ENCODE results near the gene ZIM2. TPM values are rescaled to one million over a fixed set of nuclear protein-coding genes. Genes with fewer than 3 reads are reported as not detected.

ZIM2 gene
- total RNA-seq, 6 experiments from 2014 or later, result not detected

DNA sequence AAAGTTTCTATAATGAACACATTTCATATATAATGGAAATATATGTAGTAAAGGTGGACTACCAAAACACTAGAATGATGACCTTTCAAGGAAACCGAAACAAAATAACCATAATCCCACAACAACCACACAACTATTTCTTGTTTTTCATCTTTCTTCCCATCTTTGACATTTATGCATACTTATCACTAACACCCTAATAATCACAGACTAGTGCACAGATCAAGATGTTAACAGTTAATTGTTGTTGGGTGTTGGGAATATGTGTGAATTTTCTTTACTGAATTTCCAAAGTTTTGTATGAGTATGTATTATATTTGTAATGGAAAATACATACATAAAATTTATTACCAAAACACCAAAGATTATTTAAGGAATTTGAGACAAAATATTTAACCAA is 30.3 kb downstream of the ZIM2 start:
- Mint-ChIP-seq H3K27me3 (ENCODE audit: insufficient read depth) (no peaks in the 10 kb centered on the region; the same call in 1 of the 2 replicates), H3K36me3 (ENCODE audit: low read depth) (no peaks in the 10 kb centered on the region; the same call in 1 of the 2 replicates), H3K27ac (no peak overlapping the region), H3K4me3 (no peak overlapping the region), H3K9me3 (peaks cover 64% of the 10 kb centered on the region), H3K4me1 (ENCODE audit: low read depth) (no peaks in the 10 kb centered on the region)
- no peak for TF ChIP-seq CTCF (IDR thresholded peaks at IDR 0.05)
- DNase-seq, result no peak

GRCh38 chr19:56808717-56809392 is 31.7 kb downstream of the ZIM2 start:
- no peak overlapping the region for H3K4me3 Mint-ChIP-seq
- H3K9me3 Mint-ChIP-seq, result peaks cover 62% of the 10 kb centered on the region

DNA sequence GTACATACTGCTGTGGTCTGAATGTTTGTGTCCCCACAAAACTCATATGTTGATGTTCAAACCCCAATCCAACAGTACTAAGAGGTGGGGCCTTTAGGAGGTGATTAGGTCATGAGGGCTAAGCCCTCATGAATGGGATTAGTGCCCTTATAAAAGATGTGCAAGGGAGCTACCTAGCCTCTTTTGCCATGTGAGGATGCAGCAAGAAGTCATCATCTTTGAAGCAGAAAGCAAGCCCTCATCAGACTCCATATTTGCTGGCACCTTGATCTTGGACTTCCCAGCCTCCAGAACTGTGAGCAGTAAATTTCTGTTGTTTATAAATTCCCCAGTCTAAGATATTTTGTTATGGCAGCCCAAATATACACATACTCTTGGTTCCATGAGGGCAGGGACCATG is 33.9 kb downstream of the ZIM2 start:
- no peaks in the 10 kb centered on the region for H3K4me1 Mint-ChIP-seq (ENCODE audit: low read depth)
- no peaks in the 10 kb centered on the region; the same call in 1 of the 2 replicates for H3K27me3 Mint-ChIP-seq (ENCODE audit: insufficient read depth)
- H3K27ac Mint-ChIP-seq, result no peak overlapping the region
- H3K4me3 Mint-ChIP-seq, result no peak overlapping the region
- TF ChIP-seq CTCF (IDR thresholded peaks at IDR 0.05), result no peak
- H3K9me3 Mint-ChIP-seq, result peaks cover 66% of the 10 kb centered on the region
- DNase-seq, result no peak
- H3K36me3 Mint-ChIP-seq (ENCODE audit: low read depth), result peaks cover 2% of the 10 kb centered on the region

More at GRCh38 chr19:56808717-56809392, 31.7 kb downstream of the ZIM2 start:
- no peak for DNase-seq
- Mint-ChIP-seq H3K36me3 (ENCODE audit: low read depth) (no peaks in the 10 kb centered on the region; the same call in 1 of the 2 replicates), H3K4me1 (ENCODE audit: low read depth) (no peaks in the 10 kb centered on the region), H3K27me3 (ENCODE audit: insufficient read depth) (no peaks in the 10 kb centered on the region; the same call in 1 of the 2 replicates), H3K27ac (no peak overlapping the region)
- TF ChIP-seq CTCF (IDR thresholded peaks at IDR 0.05), result no peak

DNA sequence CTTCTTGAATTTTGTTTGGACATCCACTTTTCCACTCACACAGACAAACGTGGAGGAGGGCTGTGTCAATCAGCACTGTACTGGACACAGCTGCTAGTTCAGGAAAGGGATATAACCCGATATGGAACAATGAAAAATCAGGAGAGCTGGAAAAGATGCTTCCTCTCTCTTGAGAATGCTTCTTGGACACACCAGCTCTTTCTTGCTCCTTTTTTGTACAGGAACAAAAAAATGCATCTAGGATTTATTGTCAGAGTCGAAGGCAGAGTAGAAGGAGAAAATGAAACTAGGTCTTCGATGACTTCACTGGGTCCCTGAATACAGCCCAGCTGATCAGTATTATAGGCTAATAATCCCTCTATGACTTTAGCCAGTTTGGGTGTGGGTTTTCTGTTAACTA is 62.2 kb downstream of the ZIM2 start:
- TF ChIP-seq CTCF (IDR thresholded peaks at IDR 0.05), result no peak
- H3K36me3 Mint-ChIP-seq (ENCODE audit: low read depth), result no peaks in the 10 kb centered on the region
- H3K4me3 Mint-ChIP-seq, result no peak overlapping the region
- H3K27me3 Mint-ChIP-seq (ENCODE audit: insufficient read depth), result no peaks in the 10 kb centered on the region; the same call in 1 of the 2 replicates
- H3K4me1 Mint-ChIP-seq (ENCODE audit: low read depth), result no peaks in the 10 kb centered on the region
- no peak for DNase-seq
- H3K27ac Mint-ChIP-seq, result no peak overlapping the region
- peaks cover 69% of the 10 kb centered on the region for H3K9me3 Mint-ChIP-seq

DNA sequence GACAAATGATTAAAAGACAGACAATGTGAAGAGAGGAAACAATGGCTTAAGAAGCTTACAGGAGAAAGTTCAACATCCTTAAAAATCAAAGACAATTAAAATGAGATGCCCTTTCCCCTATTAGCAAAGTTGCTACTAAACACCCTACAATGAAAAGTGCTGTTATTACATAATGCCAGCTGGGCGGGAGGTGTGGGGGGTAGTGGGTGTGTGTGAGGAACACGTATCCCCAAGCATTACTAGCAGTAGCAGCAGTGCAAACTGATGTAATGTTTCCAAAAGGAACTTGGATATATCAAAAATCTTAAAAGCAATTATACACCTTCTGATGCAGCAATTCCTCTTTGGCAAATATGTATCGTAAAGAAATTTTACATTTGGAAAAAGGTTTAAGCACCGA is 70.9 kb downstream of the ZIM2 start:
- Mint-ChIP-seq H3K4me3 (no peak overlapping the region), H3K4me1 (ENCODE audit: low read depth) (no peaks in the 10 kb centered on the region), H3K27ac (no peak overlapping the region), H3K27me3 (ENCODE audit: insufficient read depth) (no peaks in the 10 kb centered on the region; the same call in none of the 2 replicates), H3K36me3 (ENCODE audit: low read depth) (peaks cover 15% of the 10 kb centered on the region), H3K9me3 (peaks cover 49% of the 10 kb centered on the region)
- no peak for DNase-seq
- no peak for TF ChIP-seq CTCF (IDR thresholded peaks at IDR 0.05)

Data from HFFc6 (cell line).